AG08396 (cell line): Measurements from ENCODE around the gene GALNTL6.
"Not testable (repeated sequence)": the region's sequence is repeated elsewhere in the genome, so short reads cannot be mapped to it uniquely, and the experiment has no call there.

Experiments used
- DNase-seq: peaks from one replicate; pipeline ENCODE4 v3.0.0; 2012; ENCODE audit warnings: low spot score, mixed read lengths

The GALNTL6 gene

DNA sequence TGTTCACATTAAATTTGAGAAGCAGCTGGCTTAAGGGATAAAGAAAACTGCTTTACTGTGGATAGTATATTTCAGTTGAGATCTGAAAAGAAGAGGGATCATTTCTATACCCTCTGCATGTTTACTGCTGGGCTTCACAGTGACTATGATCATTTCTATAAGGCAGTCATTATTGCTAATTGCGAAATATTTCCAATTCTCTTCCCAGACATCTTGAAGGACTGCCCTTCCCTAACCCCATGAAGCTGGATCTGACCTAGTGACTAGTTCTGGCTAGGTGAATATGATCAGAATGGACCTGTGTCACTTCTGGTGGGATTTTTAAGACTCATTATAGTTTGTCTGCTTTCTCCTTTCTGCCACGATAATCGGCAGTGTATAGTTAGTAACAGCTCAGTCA lies 848.9 kb downstream of the GALNTL6 start:
- DNase-seq, result no peak

DNA sequence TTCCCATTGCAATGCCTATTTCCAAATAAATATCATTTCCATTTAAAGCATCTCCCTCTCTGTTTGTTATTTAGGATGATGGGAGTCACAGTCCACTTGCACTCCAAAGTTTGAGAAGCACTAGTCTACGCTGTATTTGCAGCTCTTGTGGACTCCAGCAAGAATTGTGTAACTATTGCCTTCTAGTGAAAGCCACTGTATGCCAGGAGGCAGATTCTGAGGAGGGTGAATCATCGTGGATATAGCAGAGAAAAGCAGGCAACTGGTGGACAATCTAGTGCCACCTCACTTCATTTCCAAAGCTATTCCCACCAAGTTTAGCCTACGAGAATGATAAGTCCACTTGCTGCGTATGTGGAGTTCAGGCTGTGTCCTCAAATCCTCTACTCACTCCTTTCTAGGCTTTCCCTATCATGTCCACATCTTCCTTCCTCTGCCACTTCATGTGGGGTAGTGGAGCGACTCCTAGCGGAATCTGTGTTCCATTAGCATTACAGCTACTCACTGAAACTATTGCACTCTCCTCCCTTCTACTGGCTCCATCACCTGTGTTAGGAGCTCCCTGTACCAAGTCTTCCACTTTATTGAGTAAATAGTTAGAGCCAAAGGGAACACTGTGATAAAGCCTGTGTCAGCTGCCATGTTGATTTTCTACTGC lies 853.6 kb downstream of the GALNTL6 start:
- DNase-seq, result no peak

DNA sequence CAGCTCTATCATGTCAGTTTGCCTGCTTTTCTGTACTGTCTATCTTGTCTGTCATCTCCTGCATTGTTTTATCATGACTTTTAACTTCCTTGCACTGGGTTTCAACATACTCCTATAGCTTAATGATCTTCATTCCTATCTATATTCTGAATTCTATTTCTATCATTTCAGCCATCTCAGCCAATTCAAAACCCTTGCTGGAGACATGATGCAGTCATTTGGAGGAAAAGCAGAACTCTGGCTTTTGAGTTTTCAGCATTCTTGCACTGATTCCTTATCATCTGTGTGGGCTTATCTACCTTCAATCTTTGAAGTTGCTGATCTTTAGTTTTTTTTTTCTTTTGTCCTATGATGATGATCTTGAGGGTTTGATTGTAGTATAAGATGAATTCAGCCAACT lies 861.6 kb downstream of the GALNTL6 start:
- DNase-seq, result no peak

DNA sequence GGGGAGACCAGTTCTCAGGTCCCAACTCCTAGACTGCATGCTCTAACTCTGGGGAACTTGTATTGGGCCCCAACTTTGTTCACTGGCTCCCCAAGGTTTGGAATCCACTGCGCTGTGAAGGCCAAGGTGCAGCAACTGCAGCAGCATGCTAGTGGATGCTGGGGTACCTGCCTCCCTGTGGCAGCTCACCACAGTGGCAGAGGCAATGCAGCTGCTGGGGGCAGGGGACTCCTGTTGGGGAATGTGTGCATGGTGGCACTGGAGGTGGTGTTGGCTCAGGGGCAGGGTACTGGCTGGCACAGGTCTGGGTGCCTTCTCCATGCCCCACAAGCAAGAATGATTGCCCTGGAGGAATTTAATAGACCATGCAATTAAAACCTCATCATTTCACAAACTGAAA lies 862.0 kb downstream of the GALNTL6 start:
- DNase-seq, result no peak

DNA sequence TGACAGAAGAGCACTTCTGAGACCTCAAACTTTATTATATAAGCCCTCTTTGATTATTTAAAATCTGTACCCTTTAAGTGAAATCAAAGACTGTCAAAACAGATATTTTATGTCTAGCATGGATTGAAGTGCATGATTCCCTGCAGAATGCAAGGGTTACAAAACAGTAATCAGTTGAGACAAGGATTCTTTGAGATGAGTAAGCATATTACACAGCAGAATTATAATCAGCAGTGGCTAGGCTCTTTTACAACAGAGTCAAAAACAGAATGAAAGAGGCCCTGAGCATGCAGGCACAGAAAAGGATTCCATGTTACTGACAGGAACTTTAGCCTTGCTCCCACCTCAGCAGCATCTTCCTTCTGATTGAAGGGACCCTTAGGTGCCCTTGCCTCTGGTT lies 867.5 kb downstream of the GALNTL6 start:
- DNase-seq, result no peak

DNA sequence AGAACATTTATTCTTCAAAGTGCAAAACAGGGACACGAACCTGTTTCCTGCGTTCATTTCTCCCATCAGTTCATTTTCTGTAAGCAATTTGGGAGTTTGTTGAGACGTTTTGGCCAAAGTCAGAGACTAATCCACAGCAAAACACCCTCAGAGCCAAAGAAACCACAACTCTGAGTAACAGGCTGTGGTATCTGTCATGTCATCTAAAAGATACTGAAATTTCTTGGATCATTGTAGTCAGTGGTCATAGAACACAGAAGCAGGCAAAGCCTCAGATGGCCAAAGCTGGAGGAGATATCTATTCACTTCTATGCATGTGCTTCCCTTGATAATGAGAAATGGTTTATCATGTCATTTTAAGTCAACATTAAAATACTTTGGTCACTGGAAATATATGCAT lies 869.8 kb downstream of the GALNTL6 start:
- no peak for DNase-seq

DNA sequence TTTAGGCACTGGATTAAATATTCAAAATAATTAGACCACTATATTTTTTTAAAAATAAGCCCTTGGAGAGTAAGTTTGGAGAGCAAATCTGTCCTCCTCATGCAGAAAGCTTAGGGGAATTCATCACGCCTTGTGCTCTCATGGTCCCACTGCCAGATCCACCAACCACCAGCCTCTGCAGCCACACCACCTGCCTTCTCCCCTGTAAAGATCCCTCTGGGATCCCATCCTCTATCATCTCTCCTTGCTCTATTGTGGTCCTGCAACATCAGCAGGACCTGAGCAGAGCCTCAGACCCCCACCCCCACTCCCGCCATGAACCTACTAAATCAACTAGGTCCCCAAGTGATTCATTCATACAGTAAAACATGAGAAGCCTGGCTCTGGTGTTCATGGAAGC lies 872.8 kb downstream of the GALNTL6 start:
- no peak for DNase-seq

DNA sequence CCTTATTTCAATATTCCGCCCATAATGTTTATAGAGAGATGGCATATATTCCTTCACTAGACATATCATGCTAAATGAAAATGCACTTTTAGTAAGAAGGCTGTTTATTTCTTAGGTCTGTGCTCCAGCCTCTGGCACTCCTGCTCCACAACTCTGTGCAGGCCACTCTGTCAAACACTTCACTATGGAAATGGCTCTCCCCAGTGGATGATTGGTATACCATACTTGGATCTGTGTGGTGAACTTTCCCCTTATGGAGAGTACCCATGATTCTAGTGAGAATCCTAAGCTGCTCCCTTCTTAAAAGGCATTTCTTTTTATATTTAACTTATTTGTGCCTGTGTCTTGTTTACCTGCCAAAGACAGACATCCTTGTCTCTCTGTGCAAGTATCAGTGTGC lies 875.3 kb downstream of the GALNTL6 start:
- no peak for DNase-seq

DNA sequence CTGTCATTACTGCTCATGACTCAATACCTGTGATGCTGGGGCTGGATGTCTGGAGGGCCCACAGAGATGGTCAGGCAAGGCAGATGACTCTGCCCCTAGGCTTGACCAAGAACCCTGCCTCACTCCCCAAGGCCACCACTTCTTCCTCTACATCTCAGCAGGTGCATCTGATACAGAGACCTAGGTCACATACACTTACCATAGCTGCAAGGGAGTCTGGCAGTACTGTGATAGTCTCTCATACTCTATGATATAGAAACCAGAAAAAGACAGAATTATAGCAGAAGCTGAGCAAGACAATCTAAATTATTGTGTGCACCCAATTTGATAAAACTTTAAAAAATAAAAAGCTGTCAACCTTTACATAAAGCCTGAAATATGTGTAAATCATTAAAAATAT lies 878.3 kb downstream of the GALNTL6 start:
- DNase-seq, result no peak

DNA sequence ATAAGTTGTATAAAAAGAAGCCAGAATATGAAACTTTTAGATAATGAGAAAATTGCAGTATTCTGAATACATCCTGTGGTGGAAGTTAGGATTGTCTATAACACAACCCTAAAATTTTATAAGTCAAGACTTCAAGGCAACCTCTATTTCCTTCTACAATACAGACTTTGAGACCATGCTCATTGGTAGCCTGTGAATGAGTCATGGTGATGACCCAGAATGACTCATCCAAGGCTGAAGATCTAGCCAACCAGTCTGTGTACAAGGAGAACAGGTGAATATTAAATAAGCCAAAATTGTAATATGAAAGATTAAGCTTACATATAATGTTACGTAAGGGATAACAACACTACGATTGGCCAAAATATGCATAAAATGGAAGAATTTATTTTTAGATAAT lies 879.5 kb downstream of the GALNTL6 start:
- DNase-seq, result no peak

DNA sequence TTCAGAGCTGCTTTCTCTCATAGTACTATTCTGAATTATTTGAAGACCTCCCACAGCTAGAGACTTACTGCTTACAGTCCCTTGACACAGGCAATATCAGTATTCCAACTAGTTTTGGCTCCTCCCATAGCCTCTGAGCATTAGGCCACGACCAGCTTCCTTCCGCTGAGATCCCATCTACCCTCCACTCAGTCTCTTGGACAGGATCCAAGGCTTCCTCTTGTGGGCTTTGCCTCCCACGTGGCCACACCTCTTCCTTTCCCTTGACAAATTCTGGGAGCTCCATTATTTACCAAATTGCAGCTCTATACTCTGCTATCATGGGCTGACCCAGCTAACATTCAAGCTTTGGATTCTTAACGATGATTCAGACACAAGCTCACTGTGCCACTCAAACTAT lies 885.1 kb downstream of the GALNTL6 start:
- DNase-seq, result no peak

DNA sequence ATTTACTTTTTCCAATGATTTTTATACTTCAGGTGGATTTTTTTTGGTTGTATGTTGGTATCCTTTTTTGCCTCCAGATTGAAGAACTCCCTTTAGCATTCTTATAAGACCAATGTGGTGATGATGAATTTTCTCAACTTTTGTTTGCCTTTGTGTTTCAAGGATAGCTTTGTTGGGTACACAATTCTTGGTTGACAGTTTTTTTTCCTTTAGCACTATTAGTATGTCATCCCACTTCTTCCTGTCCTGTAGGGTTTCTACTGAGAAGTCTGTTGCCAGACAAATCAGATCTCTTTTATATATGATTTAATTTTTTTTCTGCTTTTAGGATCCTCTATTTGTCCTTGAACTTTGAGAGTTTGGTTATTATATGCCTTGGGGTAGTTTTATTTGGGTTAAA lies 892.4 kb downstream of the GALNTL6 start:
- DNase-seq, result no peak

DNA sequence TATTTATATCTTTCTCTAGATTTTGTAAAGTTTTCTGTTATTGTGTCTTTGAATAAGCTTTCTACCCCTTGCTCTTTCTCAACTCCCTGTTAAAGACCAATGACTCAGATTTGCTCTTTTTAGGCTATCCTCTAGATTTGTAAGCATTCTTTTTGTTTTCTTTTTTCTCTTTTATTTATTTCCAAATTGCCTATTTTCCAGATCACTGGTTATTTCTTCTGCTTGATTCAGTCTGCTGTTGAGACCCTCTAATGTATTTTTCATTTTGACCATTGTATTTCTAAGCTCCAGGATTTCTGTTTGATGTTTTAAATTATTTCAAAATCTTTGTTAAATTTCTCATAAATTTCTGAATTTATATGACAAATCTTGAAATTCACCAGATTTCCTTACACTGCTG lies 892.8 kb downstream of the GALNTL6 start:
- no peak for DNase-seq

DNA sequence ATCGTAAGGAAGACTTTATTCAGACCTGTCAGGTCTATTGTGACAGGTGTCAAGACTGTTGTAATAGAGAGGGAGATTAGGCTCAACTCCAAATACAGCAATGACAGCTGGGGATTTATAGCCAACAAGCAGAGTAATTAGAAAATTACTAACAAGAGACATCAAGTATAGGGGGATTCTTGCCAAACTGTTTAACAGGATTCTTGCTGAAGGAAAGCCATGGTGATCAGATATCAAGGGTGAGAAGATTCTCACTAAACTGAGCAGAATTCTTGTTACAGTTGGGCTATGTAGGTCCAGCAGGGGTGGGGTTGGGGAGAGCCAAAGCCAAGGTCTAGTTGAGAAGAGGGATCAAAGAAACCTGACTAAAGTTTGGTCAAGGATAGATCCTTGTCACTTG lies 894.4 kb downstream of the GALNTL6 start:
- no peak for DNase-seq

DNA sequence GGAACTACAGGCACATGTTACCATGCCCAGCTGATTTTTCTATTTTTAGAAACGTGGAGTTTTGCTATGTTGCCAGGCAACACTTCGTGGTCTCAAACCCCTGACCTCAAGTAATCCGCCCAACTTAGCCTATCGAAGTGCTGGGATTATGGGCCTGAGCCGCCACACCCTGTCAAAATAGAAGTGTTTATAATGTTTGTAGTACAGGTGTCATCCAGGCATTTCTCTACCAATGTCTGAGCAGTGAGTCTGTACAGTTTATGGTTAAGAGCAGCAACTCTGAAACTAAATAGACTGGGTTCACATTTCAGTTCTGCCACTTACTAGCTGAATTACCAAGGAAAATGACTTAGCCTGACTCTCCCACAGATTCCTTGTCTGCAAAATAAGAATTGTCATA lies 895.0 kb downstream of the GALNTL6 start:
- no peak for DNase-seq

DNA sequence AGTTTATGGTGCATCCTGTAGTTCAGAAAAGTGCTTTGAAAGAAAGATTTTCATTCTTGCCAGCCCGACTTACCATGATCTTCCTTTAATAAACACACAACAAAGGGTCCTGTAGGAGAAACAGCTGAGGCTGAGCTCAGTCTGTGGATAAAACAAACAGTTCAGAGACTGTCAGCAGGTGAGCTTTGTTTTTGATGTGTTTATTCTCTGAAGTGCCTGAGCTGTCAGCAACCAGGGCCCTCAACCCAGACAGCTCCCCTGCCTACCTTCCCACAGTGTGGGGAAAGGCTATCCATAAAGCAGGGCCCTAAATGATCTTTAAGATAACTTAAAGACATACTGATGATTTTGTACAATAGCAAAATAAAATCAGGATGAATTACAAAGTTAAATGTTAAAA lies 896.2 kb downstream of the GALNTL6 start:
- DNase-seq, result no peak

DNA sequence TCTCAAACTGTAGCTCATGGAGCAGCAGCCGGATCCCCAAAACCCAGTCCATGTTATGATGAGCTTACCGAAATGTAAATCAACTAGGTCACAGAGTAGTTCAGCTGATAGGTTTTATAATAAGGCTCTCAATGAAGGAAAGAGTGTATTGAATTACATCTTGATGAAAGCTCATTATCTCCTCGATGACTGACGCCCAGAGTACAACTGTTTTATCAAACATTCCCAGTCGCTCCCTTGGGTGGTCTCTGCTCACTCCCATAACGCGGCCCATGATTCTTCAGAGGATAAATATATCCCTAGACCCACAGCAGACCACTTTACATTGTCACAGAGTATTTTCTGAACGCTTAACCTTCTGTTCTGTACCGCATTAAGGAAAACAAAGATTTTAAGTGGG lies 903.1 kb downstream of the GALNTL6 start:
- no peak for DNase-seq

DNA sequence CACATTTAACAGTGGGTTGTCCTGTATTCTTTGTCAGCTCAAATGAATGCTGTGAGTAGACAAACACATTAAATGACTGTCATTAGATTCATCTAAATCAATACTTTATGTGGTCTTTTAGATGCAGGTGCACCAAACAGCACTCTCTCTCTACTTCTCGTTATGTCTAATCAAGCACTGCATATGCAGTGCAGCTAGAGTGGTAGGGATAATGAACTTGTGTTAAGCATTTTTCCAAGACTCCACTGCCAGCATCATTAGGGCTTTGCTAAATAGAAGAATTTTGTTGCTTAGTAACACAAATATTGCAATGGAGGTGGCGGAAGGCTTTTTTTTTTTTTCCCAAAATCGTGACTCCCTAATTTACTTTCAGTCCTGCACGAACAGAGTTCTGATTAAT lies 908.5 kb downstream of the GALNTL6 start:
- no peak for DNase-seq

DNA sequence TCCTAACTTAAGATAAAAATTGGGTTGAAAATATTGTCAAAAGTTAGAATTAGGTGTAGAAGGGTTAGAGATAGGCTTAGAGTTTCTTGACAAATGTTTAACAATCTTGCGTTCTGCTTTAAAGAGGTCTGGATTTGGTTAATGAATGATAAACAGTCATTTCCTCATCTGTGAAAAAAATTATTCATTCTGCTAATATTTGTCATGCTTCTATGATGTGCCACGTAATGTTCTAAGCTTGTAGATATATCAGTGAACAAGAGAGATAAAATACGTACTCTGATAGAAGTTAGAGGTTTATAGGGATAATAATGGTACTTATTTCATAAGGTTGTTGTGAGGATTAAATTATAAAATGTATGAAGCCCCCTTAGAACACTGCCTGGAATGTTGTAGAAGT lies 912.4 kb downstream of the GALNTL6 start:
- no peak for DNase-seq

DNA sequence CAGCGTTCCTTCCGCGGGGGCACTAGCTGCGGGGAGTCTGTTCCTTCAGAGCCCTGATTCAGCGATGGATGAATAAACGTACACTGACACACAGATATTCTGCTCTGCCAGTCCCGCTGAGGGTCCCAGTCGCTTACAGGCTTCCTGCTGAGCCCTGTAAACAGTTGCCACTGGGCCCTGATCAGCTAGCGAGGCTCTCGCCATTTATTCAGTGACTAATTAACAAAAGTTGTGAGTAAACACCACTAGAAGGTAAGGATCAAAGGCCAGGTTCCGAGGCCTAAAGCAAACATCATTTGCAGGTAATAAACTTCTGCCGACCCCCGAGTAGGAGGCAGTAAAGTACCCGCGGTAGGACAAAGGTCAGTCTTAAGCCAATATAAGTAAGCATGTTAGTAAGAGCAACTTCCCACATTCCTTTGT lies 912.8 kb downstream of the GALNTL6 start:
- no peak for DNase-seq

DNA sequence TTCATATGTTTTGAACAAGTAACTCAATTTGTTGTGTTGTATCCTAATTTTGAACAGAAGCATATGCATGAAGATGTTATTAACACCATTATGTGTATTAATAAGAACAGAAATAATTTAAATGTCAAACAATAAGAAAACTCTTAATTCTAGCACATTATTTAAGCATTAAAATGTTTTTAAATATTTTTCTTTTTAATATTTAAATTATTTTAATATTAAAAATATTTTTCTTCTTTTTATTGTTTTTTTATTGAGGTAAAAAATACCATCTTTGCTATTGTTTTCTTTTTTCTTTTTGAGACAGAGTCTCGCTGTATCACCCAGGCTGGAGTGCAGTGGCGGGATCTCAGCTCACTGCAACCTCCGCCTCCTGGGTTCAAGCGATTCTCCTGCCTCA lies 914.4 kb downstream of the GALNTL6 start:
- DNase-seq, result no peak

DNA sequence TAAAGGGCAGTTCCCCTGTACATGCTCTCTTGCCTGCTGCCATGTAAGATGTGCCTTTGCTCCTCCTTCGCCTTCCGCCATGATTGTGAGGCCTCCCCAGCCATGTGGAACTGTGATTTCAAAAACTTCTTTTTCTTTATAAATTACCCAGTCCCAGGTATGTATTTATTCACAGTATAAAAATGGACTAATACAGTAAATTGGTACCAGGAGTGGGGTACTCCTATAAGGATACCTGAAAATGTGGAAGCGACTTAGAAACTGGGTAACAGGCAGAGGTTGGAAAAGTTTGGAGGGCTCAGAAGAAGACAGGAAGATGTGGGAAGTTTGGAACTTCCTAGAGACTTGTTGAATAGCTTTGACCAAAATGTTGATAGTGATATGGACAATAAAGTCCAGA lies 920.4 kb downstream of the GALNTL6 start:
- DNase-seq, result not testable (repeated sequence)

DNA sequence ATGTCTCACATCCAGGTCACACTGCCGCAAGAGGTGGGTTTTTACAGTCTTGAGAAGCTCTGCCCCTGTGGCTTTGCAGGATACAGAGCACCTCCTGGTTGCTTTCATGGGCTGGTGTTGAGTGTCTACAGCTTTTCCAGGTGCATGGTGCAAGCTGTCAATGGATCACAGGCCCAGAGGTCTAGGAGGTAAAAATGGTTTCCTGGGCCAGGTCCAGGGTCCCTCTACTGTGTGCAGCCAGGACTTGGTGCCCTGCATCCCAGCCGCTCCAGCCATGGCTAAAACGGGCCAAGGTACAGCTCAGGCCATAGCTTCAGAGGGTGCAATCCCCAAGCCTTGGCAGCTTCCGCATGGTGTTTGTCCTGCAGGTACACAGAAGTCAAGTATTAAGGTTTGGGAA lies 921.4 kb downstream of the GALNTL6 start:
- no peak for DNase-seq

DNA sequence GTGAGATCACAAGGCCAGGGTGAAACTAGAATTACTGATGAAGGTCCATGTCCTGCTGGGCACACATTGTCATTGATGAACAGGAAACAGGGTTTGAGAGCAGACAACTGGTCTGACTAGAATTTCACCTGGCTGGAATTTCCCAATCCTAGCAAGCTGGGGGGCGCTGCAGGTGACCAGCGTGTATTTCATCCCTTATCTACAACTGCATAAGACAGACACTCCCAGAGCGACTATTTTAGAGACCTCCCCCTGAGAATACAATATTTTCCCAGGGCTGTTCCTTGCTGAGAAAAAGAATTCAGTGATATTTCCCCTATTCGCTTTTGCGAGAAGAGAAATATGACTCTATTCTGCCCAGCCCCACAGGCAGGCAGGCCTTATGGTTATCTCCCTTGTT lies 922.8 kb downstream of the GALNTL6 start:
- no peak for DNase-seq

DNA sequence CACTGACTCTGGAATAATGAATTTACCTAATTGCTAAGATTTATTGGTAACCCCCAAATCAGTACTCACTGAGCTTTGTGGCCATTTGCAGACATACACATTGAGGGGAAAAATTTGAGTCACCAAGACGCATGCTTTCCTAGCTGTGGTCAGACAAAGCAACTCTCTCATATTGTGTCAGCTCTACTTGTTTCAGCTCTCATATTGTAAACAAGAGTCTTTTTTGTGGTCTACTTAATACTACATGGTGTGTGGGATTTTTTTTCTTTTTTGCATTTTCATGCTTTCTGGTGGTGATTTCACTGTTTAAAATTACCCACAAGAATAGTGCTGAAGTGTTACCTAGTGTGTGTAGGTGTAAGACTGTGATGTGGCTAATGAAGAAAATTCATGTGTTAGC lies 927.2 kb downstream of the GALNTL6 start:
- no peak for DNase-seq
